NCI-H1105 (cell line): ENCODE results near the gene FUOM.

ENCODE experiments used
- DNase-seq: peaks from one replicate; lab custom pipeline; 2025; lab: John Stamatoyannopoulos, UW

The FUOM gene

DNA sequence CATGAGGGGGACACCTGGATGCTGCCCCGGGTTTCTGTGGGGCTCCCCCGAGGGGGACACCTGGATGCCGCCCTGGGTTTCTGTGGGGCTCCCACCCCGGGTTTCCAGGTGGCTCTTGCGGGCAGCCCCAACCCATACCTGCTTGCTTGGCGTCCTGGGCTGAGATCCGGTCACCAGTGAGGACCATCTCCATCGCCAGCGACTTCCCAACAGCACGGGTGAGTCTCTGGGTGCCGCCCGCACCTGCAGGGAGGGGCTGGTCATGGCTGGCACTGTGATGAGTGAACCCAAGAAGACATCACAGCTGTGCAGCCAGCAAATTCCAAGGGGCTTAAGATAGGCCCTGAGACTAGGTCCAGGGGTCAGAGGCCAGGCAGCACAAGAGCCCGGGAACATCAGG is 8.9 kb upstream of the FUOM start:
- DNase-seq: no peak

DNA sequence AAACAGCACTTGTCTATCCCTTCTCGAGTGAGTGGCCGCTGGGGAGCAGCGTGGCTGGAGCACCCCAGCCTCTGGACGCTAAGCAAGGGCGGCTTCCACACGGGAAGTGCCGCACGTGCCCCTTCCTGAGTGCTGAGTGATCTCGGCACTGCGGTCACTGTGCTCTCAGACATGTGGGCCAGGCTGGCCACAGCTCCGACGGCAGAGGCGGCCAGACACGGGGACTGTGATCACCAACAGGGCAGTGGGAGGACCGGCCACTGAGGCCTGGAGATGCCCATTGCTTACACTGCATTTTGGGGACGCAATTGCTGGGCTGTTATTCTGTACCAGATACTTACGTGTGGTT is 8.3 kb upstream of the FUOM start:
- DNase-seq: no peak

DNA sequence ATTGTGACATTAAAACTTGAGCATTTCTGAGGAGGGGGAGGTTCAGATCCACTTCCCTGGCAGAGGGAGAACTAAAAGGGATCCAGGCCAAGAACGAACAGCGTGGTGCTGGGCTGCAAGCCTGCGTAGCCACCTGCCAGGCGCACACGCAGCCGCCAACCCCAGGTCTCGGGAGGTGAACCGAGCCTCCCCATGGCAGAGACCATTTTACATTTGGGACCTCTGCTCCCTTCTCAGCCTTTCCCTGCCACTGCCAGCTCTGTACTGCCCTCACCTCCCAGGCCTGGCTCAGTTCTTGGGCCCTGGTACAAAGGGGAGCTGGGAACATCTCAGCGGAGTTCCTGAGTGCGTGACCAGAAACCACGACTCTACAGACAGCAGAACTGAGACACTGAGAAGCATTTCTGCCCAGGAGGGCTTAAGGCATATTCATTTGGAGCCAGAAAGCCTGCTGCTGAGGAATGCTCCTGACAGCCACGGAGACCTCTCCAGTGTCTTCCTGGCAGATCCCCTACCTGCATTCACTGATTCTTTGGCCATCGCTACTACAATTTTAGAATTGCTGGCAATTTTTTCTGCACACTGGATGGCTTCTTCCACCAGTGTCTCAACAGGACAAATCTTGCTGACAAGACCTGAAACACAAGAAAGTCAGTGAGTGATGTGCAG is 7.8 kb upstream of the FUOM start:
- DNase-seq: no peak

DNA sequence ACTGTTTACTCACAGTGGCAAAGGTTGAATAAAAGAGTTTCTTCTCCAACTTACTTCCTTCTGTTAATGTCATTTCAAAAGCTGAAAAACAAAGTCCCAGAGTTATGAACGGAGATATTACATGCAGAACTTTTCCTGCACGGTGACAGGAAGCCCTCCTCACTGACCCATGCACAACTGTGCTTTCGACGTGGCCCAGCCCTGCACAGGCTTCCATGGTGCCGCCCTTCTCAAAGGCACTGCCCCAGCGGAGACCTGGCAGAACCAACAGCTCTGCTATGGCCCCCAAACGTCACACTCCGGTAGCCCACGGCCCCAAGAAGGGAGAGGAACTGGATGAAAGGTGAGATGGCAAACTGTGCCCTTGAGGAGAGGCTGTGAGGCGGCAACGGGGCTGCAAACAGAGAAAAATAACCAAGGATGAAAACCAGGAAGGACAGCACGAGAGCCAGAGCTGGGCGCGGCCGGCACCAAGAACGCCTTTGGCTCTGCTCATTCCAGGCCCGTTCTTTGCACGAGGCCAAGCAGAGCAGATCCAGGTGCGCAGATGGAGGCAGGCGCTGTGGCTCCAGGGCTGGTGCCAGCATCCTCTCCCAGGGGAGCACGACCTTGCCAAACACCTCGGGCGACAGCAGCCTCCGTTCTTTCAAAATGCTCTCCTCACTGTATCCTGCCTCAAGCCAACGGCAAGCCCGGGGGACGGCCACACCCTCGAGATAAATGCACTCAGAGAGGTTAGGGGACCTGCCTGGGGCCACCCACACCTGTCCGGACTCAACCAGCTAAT is 7.0 kb upstream of the FUOM start:
- DNase-seq: peak; percentile 45

DNA sequence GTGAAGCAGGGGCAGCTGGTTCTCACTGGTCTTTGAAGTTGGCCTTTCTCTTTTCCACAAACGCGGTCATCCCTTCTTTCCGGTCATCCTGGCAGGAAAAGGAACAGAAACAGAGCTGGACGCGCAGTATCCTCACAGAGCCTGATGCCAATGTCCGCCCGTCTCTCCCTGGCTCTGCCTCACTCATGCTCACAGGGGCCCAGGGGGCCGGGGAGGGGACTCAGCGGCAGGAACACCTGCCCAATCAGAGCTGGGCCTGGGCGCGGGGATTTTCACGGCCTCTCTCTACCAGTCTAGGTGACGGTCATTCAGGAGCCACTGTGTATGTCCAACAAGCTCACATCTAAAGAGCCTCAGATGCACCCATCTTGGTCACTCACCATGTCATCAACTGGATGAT is 5.0 kb upstream of the FUOM start:
- no peak for DNase-seq

DNA sequence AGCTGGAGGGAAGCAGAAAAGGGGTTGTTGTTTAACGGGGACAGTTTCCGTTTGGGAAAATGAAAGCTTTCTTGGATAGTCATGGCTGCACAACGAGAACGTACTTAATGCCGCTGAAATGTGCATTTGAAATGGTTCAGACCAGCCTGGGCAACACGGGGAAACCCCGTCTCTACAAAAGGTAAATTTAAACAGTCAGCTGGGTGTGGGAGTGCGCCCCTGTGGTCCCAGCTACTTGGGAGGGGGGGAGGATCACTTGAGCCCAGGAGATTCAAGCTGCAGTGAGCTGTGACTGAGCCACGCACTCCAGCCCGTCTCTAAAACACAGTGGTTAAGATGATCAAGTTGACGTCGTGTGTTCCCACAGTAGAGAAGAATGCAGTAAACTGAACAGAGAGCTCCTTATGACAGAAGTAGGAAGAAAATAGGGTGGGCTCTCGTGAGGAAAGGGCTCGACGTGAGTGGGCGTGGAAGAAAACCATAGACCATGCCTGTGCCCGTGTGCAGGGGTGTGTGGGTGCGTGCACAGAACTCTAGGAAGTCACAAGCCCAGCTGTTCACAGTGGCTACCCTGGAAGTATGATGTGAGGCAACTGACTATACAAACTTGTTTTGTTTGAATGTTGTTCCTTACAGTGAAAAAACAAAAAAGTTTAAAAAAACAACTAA is 4.1 kb upstream of the FUOM start:
- no peak for DNase-seq

DNA sequence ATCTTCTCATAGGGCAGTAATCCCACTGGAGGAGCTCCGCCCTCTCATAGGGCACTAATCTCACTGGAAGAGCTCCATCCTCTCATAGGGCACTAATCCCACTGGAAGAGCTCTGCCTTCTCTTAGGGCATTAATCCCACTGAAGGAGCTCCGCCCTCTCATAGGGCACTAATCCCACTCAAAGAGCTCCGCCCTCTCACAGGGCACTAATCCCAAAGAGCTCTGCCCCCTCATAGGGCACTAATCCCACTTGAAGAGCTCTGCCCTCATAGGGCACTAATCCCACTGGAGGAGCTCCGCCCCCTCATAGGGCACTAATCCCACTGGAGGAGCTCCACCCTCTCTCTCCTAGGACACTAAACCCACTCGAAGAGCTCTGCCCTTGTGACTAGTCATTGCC is 3.4 kb upstream of the FUOM start:
- no peak for DNase-seq

DNA sequence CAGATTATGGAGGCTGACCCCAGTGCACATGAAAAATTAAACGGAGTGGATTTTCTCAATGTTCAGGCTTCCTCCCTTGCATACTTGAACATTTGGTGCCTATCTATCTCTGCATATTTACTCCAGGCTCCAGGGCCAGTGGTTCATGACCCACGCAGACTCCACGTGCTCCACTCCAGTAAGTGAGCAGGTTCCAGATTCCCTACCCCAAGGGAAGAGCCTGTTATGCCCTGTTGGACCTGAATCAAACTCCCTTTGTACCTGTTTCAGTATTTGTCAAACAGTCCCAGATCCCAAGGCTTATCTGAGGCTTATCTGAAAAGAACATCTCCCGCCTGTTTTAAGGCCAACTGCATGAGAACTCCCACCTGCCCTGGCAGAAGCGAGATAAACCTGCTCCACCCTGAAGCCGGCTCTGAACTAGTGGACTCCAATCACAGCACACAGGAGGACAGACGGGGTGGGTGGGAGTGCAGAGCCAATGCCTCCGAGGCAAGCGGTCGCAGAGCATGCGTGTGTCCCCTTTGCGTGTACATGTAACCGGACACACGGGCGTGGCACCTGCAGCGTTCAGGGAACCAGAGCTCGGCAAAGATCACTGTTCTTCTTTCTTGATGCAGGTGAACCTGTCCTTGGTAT is 2.3 kb upstream of the FUOM start:
- no peak for DNase-seq

DNA sequence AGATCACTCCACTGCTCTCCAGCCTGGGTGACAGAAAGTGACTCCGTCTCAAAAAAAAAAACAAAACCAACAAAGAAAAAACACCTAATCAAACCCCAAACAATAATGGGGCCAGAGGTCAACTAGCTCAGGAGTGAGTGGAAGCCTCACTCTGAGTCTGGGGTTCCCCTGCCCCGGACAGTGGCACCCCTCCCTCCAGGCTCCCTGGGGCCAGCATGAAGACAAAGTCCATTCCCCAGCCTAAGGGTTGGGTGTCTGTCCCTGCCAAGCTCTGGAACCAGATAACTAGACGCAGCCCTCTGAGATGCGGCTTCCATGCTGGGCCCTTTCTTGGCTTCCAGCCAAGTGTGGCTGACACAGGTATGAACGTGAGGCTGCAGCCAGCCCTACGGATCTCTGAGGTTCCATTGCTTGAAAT is 1.7 kb upstream of the FUOM start:
- DNase-seq: peak; percentile 44

DNA sequence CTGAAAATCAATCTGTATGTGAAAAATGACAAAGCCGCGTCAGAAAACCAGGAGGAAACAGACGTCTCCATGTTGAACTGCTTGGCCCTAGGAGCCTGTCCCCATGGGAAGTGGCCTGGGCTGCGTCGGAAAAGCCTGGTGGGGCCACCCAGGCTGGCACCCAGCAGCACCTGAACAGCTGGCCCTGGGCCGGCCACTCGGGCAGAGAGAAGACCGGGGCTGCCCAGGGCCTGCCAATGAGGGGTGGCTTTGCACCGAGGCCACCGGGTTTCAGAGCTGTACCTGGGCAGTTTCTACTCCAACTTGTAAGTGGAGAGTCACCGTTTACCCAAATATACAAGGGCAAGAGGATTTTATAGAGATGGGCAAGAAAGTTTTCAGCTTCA is 1.1 kb upstream of the FUOM start:
- DNase-seq: no peak

DNA sequence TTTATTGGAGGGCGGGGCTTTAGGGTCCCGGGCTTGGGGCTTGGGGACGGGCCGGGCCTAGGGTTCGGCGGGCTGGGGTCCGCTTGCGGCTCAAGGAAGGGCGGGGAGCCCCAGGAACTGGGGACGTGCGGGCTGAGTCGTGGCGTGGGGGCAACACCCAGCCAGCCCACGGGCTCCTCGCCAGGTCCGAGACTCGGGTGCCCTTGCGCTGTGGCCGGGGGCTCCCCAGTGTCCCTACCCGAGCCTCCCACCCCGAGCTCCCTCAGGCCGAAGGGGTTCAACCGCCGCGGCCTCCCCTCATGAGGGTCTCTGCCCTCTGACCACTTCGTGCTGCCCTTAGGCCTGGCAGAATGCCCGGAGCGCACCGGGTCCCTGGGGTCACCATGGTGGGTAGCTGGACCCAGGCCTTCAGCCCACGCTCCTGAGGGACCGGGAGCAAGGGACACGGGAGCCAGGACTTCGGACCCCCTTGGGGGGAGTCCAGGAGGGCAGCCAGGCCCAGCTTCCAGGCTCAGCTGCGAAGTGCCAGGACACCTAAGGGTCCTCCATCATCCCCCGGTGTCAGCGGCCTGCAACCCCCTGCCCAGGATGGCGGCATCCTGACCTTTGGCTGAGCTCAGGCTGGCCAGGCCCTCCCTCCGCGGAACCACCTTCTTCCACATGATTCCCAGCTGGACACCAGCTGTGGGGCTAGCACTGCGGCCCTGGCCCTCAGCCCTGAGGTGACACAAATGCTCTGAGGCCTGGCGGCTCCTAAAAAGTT is 524 bp upstream of the FUOM start:
- DNase-seq: no peak

DNA sequence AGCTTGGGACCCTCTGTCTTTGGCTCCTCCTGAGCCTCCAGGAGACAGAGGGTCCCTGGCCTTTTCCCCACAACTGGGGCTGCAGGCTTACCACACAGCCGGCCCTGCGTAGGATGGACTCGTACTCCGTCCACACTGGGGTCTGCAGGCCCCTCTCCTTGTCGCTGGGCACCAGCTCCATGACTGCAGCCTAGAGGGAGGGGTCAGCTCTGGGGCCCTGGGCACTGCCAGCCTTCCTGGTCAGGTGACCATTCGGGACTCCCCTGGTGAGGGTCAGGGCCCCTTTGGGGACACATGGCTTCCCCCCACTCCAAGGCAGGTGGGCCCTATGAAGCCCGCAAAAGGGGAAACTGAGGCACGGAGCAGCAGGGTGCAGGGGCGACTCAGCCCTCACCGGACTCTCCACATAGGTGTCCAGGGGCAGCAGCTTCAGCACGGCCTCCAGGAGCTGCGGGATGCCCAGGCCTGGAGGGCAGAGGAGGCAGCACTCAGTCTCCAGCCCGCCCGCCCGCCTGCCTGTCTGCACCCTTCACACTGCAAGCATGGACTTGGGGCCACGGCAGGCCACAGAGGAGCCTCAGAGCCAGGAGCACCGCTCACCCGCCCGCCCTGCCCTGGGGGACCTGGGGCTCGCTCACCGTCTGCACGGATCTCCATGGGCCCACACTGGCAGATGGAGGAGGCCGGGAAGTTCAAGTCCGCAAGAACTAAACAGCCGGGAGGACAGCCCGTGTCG is 1.1 kb downstream of the FUOM start:
- DNase-seq: no peak

DNA sequence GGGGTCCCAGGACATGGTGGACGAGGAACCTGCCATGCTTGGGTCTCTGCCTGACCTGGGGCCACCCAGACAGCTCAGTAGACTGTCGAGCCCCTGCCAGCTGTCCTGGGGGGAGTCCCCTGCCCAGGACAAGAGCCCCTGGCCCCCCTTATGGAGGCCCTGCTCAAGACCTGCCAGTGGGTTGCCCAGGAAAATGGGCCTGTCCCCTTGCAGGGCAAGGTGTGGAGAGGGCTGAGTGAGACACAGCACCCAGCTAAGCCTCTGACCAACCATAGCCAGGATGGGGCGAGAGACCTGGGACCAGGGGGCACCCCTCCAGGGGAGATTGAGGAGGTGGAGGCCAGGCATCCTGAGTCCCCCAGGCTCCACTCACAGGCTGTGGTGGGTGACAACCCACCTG is 1.8 kb downstream of the FUOM start:
- no peak for DNase-seq

DNA sequence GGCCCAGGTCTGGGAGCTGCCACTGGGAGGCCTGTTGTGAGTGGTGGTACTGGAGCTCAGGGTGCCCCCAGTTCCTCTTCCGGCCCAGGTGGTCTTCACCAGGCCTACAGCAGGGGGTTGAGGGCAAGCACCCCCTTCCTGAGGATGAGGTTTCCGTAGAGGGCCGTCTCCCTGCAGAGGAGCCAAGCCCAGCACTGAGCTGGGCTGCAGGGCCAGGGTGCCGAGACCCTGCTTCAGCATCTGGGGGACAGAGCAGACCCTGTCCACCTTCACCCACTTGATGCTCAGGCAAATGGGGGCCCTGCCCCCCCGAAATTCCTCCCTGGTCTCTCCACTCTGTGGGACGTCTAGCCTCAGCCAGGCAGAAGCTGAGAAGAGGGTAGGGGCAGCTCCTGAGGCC is 2.6 kb downstream of the FUOM start:
- DNase-seq: no peak

DNA sequence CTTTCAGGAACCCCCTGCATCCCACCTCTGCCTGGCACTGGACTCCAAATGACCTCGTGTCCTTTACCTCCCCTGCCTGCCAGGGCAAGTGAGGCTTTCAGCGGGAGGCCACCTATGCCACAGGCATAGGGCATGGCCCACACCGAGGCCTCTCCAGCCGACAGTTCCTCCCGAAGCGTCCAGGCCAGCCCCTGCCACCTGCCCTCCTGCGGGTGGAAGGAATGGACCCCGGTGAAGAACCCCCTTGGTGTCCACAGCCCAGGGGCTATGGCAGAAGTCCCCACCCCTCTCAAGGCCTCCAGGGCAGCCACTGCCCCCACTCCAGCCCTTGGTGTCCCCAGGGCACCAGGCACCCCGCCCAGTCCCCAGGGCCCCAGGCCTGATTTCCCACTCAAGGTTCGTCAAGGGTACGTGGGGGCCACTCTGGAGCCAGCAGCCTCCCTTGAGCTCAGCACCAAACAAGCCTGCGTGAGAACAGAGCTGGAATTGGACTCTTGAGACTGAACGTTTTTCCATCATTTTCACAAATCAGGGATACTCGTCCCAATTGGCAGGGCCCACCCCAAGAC is 3.1 kb downstream of the FUOM start:
- no peak for DNase-seq

DNA sequence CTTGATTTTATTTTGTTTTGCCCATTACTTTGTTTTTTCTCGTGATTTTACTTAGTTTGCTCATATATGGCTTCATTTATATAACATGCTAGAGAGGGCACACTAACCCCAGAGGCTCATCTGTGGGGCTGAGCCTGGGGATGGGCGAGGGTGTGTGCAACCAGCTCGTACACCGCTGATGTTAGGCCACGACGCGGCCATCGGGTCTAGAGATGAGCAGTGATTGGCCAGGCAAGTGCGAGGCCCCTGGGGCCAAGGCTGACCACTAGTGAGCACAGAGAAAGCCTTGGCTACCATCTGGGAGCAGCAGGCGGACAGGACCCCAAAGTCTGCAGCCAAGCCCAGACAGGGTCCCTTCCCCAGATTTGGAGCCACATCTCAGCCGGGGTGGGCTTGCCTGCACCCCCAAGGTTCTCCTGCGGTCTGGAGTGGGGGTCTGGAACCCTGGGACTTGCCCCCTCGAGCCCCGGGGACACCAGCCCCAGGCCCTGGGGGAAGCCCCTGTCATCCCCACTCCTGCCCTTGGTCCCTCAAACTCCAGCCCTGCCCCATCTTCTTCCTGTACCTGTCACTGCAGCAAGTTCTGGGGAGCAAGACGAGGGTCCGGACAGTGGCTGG is 3.7 kb downstream of the FUOM start:
- no peak for DNase-seq

DNA sequence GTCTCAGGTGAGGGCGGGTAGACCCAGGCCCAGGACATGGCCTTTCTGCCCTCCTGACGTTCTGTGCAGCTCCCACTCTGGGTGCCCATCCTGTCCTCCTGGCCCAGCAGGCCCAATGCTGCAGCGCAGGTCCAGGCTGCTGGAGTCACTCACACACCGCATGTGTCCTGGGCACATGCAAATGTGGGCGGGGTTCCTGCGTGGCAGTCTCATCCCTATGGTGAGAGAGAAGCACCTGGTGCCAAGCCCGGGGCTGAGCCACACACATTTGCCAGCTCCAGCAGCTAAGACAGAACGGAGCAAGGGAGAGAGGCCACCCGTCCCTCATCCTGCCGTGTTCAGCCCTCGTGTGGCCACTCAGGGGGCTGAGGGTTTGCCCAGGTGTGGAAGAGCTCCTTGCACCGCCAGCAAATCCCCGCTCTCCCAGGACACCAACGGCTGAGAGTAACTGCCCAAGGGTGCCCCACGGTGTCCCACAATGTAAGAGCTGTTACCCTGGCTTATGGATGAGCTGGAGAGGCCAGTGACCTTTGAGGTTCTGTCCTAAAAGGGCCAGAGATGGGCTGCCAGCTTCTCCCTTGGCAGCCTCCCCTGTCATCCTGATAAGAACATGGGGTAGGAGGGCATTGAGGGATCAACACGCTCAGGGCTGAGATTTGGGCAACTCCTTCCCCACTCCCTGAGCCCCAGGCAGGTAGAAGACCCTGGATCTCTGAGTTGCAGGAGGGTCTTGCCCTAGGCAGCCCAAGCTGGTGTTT is 4.4 kb downstream of the FUOM start:
- no peak for DNase-seq

DNA sequence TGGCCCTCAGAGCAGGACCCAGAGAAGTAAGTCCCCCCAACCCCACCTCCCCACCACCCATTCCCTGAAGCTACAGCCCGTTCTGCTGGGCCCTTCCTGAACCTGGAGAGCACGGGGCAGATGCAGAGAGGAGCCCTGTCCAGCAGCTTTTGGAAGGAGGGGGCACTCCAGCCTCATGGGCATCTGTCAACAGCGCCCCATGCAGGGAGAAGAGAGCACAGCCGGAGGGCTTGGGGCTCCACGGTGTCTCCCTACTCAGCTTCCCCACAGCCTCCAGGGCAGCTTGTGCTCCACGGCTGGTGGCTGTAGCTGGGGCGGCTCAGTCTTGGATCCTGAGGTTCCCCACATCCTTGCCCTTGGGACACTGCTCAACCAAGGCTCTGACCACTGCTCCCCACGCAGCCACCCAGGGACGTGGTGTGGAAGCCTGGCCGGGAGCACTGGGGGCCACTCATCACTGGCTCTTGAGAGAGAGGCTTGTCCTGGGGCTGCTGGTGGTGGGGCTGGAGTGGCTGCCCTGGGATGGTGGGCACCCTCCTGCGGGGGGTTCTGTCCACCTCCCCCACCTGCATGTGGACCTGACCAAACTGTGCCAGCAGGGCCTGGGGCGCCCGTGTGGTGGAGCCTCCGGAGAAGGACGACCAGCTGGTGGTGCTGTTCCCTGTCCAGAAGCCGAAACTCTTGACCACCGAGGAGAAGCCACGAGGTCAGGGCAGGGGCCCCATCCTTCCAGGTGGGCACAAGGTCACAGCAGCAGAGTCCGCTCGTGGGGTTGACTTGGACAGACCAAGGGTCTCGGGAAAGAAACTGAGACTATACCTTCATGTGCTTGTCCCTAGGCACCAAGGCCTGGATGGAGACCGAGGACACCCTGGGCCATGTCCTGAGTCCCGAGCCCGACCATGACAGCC is 6.2 kb downstream of the FUOM start:
- DNase-seq: no peak

DNA sequence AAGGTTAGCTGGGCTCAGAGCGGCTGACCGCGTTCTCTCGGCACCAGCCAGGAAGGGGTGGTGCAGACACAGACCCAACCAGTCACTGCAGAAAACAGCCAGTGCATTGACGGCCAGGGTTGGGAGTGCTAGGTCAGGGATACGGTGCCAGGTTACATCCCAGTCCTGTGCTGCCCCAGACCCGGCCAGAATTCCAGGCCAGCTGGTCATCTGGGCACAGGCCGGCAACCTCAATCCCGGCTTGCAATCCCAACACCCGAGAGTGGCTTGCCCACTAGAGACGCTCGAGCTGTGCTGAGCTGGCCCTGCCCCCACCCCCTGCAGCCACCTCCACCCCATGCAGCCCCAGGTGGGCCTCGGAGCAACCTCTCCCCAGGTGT is 6.9 kb downstream of the FUOM start:
- no peak for DNase-seq
